HepG2 (cell line): ENCODE measurements around the gene EFCAB13. TPM values are rescaled to one million over a fixed set of nuclear protein-coding genes. Genes with fewer than 3 reads are reported as not detected.

Experiments used
- CBX2 ChIP-seq, 2 experiments: fragments of 200-600 bp in 1 of 2; sonication (generic); formaldehyde crosslinking in 1 of 2; IDR thresholded peaks; 2 replicates each; pipeline versions ENCODE4 v1.7.0 to v1.8.1; 2018 to 2022; ENCODE audit warnings: low read depth in 2 of 2, low read length in 1 of 2, mild to moderate bottlenecking in 1 of 2, missing genetic modification reagents in 1 of 2
- FOXO4 ChIP-seq: sonication (generic); formaldehyde crosslinking; conservative IDR thresholded peaks from 2 replicates; pipeline ENCODE4 v1.8.1; 2023; ENCODE audit warnings: missing genetic modification reagents
- HOMEZ ChIP-seq: IDR thresholded peaks from 2 replicates; pipeline ENCODE4 v1.6.1; 2016; ENCODE audit warnings: low read depth
- KAT7 ChIP-seq: IDR thresholded peaks from 2 replicates; pipeline ENCODE4 v1.6.1; 2018; ENCODE audit warnings: borderline replicate concordance, missing compliant biosample characterization
- KDM5A ChIP-seq: fragments of 200-600 bp; sonication (generic); IDR thresholded peaks from 2 replicates; pipeline ENCODE4 v1.7.0; 2018; ENCODE audit warnings: antibody characterized with exemption, mild to moderate bottlenecking, low read length, borderline replicate concordance
- KLF16 ChIP-seq, 2 experiments: sonication (generic) in 1 of 2; formaldehyde crosslinking in 1 of 2; IDR thresholded peaks; 2 replicates each; pipeline versions ENCODE4 v1.6.1 to v1.8.0; 2016 to 2023; ENCODE audit warnings: missing genetic modification reagents in 2 of 2, missing compliant biosample characterization in 1 of 2
- MAFG ChIP-seq: sonication (generic); formaldehyde crosslinking; IDR thresholded peaks from 2 replicates; pipeline ENCODE4 v1.5.1; 2020; ENCODE audit warnings: mild to moderate bottlenecking, missing genetic modification reagents
- MNT ChIP-seq: fragments of 450-650 bp; IDR thresholded peaks from 2 replicates; pipeline ENCODE4 v1.6.1; 2016
- NCOA2 ChIP-seq: sonication (generic); formaldehyde crosslinking; IDR thresholded peaks from 2 replicates; pipeline ENCODE4 v1.8.0; 2022; ENCODE audit warnings: inconsistent platforms
- POLR2AphosphoS5 ChIP-seq: IDR thresholded peaks from 2 replicates; pipeline ENCODE4 v1.6.1; 2012; ENCODE audit warnings: low read depth, low read length
- RORA ChIP-seq: sonication (generic); formaldehyde crosslinking; IDR thresholded peaks from 2 replicates; pipeline ENCODE4 v1.5.0; 2020; ENCODE audit warnings: mild to moderate bottlenecking, missing genetic modification reagents, moderate library complexity
- SP2 ChIP-seq: sonication (generic); formaldehyde crosslinking; IDR thresholded peaks from 2 replicates; pipeline ENCODE4 v1.5.1; 2020; ENCODE audit warnings: mild to moderate bottlenecking, missing genetic modification reagents
- TAF15 ChIP-seq: fragments of 200-400 bp; formaldehyde crosslinking; IDR thresholded peaks from one replicate; pipeline ENCODE4 v1.6.1; 2018; ENCODE audit warnings: mild to moderate bottlenecking, low read depth, low read length; ENCODE audit not compliant: poor library complexity, severe bottlenecking
- TARDBP ChIP-seq: sonication (generic); formaldehyde crosslinking; IDR thresholded peaks from 2 replicates; pipeline ENCODE4 v1.8.0; 2022; ENCODE audit warnings: mild to moderate bottlenecking, missing genetic modification reagents
- XBP1 ChIP-seq: sonication (generic); formaldehyde crosslinking; IDR thresholded peaks from 2 replicates; pipeline ENCODE4 v1.5.0; 2020; ENCODE audit warnings: missing genetic modification reagents
- YEATS4 ChIP-seq: sonication (generic); formaldehyde crosslinking; IDR thresholded peaks from 2 replicates; pipeline ENCODE4 v1.4.0; 2020; ENCODE audit warnings: missing genetic modification reagents, borderline replicate concordance
- ZMAT3 ChIP-seq: sonication (generic); formaldehyde crosslinking; conservative IDR thresholded peaks from 2 replicates; pipeline ENCODE4 v1.7.0; 2021; ENCODE audit warnings: missing genetic modification reagents
- ZNF121 ChIP-seq: sonication (generic); formaldehyde crosslinking; IDR thresholded peaks from 2 replicates; pipeline ENCODE4 v1.5.0; 2020; ENCODE audit warnings: mild to moderate bottlenecking, missing genetic modification reagents
- ZNF326 ChIP-seq: sonication (generic); formaldehyde crosslinking; IDR thresholded peaks from 2 replicates; pipeline ENCODE4 v1.4.0; 2020; ENCODE audit warnings: missing genetic modification reagents, borderline replicate concordance
- ZNF33B ChIP-seq: sonication (generic); formaldehyde crosslinking; IDR thresholded peaks from 2 replicates; pipeline ENCODE4 v1.5.1; 2020; ENCODE audit warnings: mild to moderate bottlenecking, missing genetic modification reagents
- ZNF382 ChIP-seq: sonication (generic); formaldehyde crosslinking; IDR thresholded peaks from 2 replicates; pipeline ENCODE4 v1.5.0; 2020; ENCODE audit warnings: missing genetic modification reagents, mild to moderate bottlenecking, borderline replicate concordance
- ZNF550 ChIP-seq: sonication (generic); formaldehyde crosslinking; IDR thresholded peaks from 2 replicates; pipeline ENCODE4 v1.4.0; 2020; ENCODE audit warnings: mild to moderate bottlenecking, missing genetic modification reagents, borderline replicate concordance
- ZNF580 ChIP-seq: IDR thresholded peaks from 2 replicates; pipeline ENCODE4 v1.6.1; 2016; ENCODE audit warnings: low read depth, borderline replicate concordance
- ZNF615 ChIP-seq: sonication (generic); formaldehyde crosslinking; IDR thresholded peaks from 2 replicates; pipeline ENCODE4 v1.5.0; 2020; ENCODE audit warnings: mild to moderate bottlenecking, missing genetic modification reagents, borderline replicate concordance
- ZNF782 ChIP-seq: sonication (generic); formaldehyde crosslinking; IDR thresholded peaks from 2 replicates; pipeline ENCODE4 v1.4.0; 2020; ENCODE audit warnings: missing genetic modification reagents, mild to moderate bottlenecking, borderline replicate concordance
- ZNF850 ChIP-seq: sonication (generic); formaldehyde crosslinking; conservative IDR thresholded peaks from 2 replicates; pipeline ENCODE4 v1.9.0; 2021; ENCODE audit warnings: mild to moderate bottlenecking, missing genetic modification reagents
- polyA plus RNA-seq, 8 experiments: library from polyadenylated mRNA; depleted of rRNA in 3 of 8; stranded (reverse) in 7 of 8; unstranded in 1 of 8; fragments of >200 nt; fragmentation: Illumina TruSeq in 4 of 8; extraction: Trizol in 4 of 8; gene quantifications; 2 replicates each; pipeline versions ENCODE4 v1.2.1 to v1.2.3, GENCODE V29; 2011 to 2016; ENCODE audit warnings: low read depth in 4 of 8, missing spikeins in 1 of 8, mixed read lengths in 1 of 8; ENCODE audit not compliant: insufficient read depth in 1 of 8
- total RNA-seq, 5 experiments: library from RNA; depleted of rRNA; stranded (reverse); fragments of >200 nt; fragmentation: Illumina TruSeq; extraction: Trizol; gene quantifications; 2 replicates each; pipeline ENCODE4 v1.2.3, GENCODE V29; 2016; ENCODE audit warnings: low read depth in 1 of 5

Gene EFCAB13
- total and polyA plus RNA-seq, 2 of the 13 experiments (the other 11 are each of a cell fraction or from before 2014, with no cell fraction given), result 0.22 to 0.71 TPM

- TF ChIP-seq HOMEZ (CRISPR knock-in tag) (0 out of 2 replicates have a peak, but pooled peaks have one; percentile 20), XBP1 (no peak), CBX2 (IDR thresholded peaks at IDR 0.05; ENCODE audit: low read depth, low read length) (no peak), CBX2 (CRISPR knock-in tag; IDR thresholded peaks at IDR 0.05; ENCODE audit: low read depth) (no peak), POLR2AphosphoS5 (no peak), RORA (CRISPR knock-in tag) (no peak), ZNF615 (CRISPR knock-in tag) (no peak), ZMAT3 (CRISPR knock-in tag) (no peak), SP2 (CRISPR knock-in tag) (no peak), YEATS4 (CRISPR knock-in tag) (no peak), MAFG (CRISPR knock-in tag) (no peak), TARDBP (CRISPR knock-in tag) (no peak), ZNF382 (no peak), KAT7 (CRISPR knock-in tag) (no peak), ZNF326 (no peak), MNT (no peak), FOXO4 (CRISPR knock-in tag) (no peak), ZNF850 (no peak), ZNF550 (no peak), ZNF782 (no peak), KLF16 (CRISPR knock-in tag; IDR thresholded peaks at IDR 0.05) (peak in 1 of 2 experiments; percentile 45; a peak in 1 of 4 replicates), KDM5A (no peak), TAF15 (no peak), ZNF121 (CRISPR knock-in tag) (no peak), ZNF580 (CRISPR knock-in tag) (no peak), ZNF33B (CRISPR knock-in tag) (no peak), NCOA2 (no peak)
These were observed 8.1 kb upstream of the EFCAB13 start (continued) for GRCh38 chr17:47315451-47316266.
